Ovary (tissue), 9 donors: ENCODE data around the gene ATP7B. TPM values are rescaled to one million over a fixed set of nuclear protein-coding genes. Genes with fewer than 3 reads are reported as not detected.

Experiments
- DNase-seq, 5 donors: peaks; one replicate each; pipeline ENCODE4 v3.0.0-alpha.2; 2019 to 2020
- H3K27ac ChIP-seq, 2 donors: fragments of 200-600 bp; one replicate each; pipeline versions ENCODE4 v1.5.1 to v1.8.0; 2019 to 2022
- H3K27me3 ChIP-seq: fragments of 200-600 bp; one replicate; pipeline ENCODE4 v1.8.0; 2022
- H3K36me3 ChIP-seq: fragments of 200-600 bp; sonication (generic); one replicate; pipeline ENCODE4 v1.5.1; 2019
- H3K4me1 ChIP-seq: one replicate; pipeline ENCODE4 v1.8.1; 2013; ENCODE audit warnings: mild to moderate bottlenecking, moderate library complexity; ENCODE audit not compliant: insufficient read depth
- H3K4me3 ChIP-seq: fragments of 200-600 bp; sonication (generic); one replicate; pipeline ENCODE4 v1.5.1; 2017
- H3K9me3 ChIP-seq, 2 donors: fragments of 200-600 bp in 1 of 2; sonication (generic) in 1 of 2; one replicate each; pipeline versions ENCODE4 v1.5.1 to v1.8.1; 2013 to 2019; ENCODE audit warnings: mild to moderate bottlenecking in 1 of 2, moderate library complexity in 1 of 2
- CTCF ChIP-seq, 3 donors: fragments of 450-650 bp in 2 of 3; fragments of 200-600 bp in 1 of 3; IDR thresholded peaks; one replicate each; pipeline versions ENCODE4 v1.5.1 to v1.8.0; 2016 to 2022; ENCODE audit warnings: antibody characterized with exemption in 3 of 3, mild to moderate bottlenecking in 1 of 3
- EP300 ChIP-seq: sonication (generic); formaldehyde crosslinking; IDR thresholded peaks from one replicate; pipeline ENCODE4 v1.6.1; 2017; ENCODE audit warnings: antibody characterized with exemption
- POLR2A ChIP-seq: fragments of 450-650 bp; IDR thresholded peaks from one replicate; pipeline ENCODE4 v1.6.1; 2017; ENCODE audit warnings: antibody characterized with exemption, mild to moderate bottlenecking, moderate library complexity
- WGBS, 3 donors: extraction: QIAGEN DNeasy Blood & Tissue Kit in 1 of 3; methylation state at CpG; one replicate each; pipeline versions ENCODE4 v1.1.5 to v1.1.7; 2013 to 2017; 5-methylcytosine and 5-hydroxymethylcytosine counted together
- intact Hi-C, 4 donors: fragments of 100-400 bp; cut with DNase I; formaldehyde crosslinking; loops; one replicate each; pipeline versions ENCODE4 v1.11.0 to v1.15.1; 2022 to 2023
- polyA plus RNA-seq, 2 donors: library from polyadenylated mRNA; stranded (reverse); fragments of 200-250 nt in 1 of 2; fragments of 350-450 nt in 1 of 2; fragmentation: Illumina TruSeq in 1 of 2; extraction: RNeasy Lipid Tissue Mini Kit (QIAGEN cat#74804) in 1 of 2; gene quantifications; one replicate each; pipeline ENCODE4 v1.2.3, GENCODE V29; 2013 to 2014
- total RNA-seq, 7 donors: library from RNA; depleted of rRNA in 2 of 7; stranded (reverse); fragments of >200 nt in 2 of 7; fragmentation: NEBNext Ultra II Directional in 3 of 7; extraction: Animal tissue kit (Norgen Biotek cat#: 25700) in 3 of 7; gene quantifications; one replicate each; pipeline versions ENCODE4 v1.1.0 to v1.2.4, GENCODE V29; 2016 to 2023
- donor health status: DM: no; HTN: no; CAD: no; lungs with moderate emphysema.
- donor health status: DM: no; HTN: no; CAD: no.
- donor health status: Bipolar disorder and iron deficiency.
- donor health status: DM: yes; HTN: yes; CAD: no.
- donor health status: DM: no; HTN: no; CAD: no.
- donor health status: DM: yes; HTN: yes; CAD: no.

ATP7B gene
- total and polyA plus RNA-seq, 9 donors: 2.9 to 7.3 (median 5.1) TPM

DNA sequence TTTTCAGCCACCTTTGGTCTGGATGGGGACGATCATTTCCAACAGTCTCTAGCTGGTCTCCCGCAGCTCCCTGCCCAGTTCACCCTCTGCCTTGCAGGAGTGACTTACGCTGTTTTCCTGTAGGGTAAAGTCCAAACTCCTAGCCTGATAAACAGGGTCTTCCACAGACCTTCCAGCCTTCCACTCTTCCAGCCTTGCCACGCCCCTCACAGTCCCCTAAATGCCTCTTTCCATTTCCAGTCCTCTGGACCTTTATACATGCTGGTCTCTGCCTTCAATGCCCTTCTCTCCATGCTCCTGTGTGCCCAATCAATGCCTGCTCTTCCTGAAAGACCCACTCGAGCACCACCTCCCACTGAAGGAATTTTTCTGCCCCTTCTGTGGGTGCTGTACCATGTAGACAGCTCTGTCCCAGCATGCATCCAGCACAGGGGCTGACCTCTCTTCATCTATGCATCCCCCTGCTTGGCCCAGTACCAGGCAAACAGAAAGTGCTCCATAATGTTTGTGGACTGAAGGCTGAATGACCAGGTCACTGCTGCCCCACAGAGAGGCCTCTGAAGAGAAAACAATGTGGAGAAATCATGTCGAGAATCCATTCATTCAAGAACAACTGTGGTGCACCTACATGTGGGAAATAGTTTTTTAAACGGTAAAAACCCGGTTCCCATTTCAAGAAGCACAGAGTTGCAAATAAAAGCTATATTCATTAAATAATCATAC lies 4.6 kb downstream of the ATP7B start:
- intact Hi-C loops: loop anchor here in 1 of 4 donors (10.0 kb wide), 1 partner anchor 118 kb away; the partner anchor contains the start of gene NEK5
- H3K4me1 ChIP-seq: peaks cover 5% of the 10 kb centered on the region
- WGBS, 3 donors: 87 to 89% (median 89%) methylated on average over 8 of the region's 8 CpGs
- H3K36me3 ChIP-seq: no peaks in the 10 kb centered on the region
- no peak for DNase-seq
- TF ChIP-seq POLR2A (no peak), CTCF (IDR thresholded peaks at IDR 0.05) (no peak), EP300 (no peak)
- no peak overlapping the region for H3K4me3 ChIP-seq
- no peaks in the 10 kb centered on the region for H3K9me3 ChIP-seq
- no peak overlapping the region for H3K27ac ChIP-seq
- no peaks in the 10 kb centered on the region for H3K27me3 ChIP-seq

GRCh38 chr13:52005841-52006522 lies 5.3 kb downstream of the ATP7B start:
- no peaks in the 10 kb centered on the region for H3K27me3 ChIP-seq
- TF ChIP-seq POLR2A (no peak), EP300 (no peak), CTCF (IDR thresholded peaks at IDR 0.05) (no peak)
- no peaks in the 10 kb centered on the region for H3K9me3 ChIP-seq
- H3K4me3 ChIP-seq: no peak overlapping the region
- no peak overlapping the region for H3K27ac ChIP-seq
- intact Hi-C loops: loop anchor here in 1 of 4 donors (10.0 kb wide), 1 partner anchor 119 kb away; the partner anchor contains the start of gene NEK5
- peaks cover 4% of the 10 kb centered on the region for H3K4me1 ChIP-seq
- no peak for DNase-seq
- 91 to 92% (median 92%) methylated on average over 13 of the region's 13 CpGs for WGBS, 3 donors
- no peaks in the 10 kb centered on the region for H3K36me3 ChIP-seq

DNA sequence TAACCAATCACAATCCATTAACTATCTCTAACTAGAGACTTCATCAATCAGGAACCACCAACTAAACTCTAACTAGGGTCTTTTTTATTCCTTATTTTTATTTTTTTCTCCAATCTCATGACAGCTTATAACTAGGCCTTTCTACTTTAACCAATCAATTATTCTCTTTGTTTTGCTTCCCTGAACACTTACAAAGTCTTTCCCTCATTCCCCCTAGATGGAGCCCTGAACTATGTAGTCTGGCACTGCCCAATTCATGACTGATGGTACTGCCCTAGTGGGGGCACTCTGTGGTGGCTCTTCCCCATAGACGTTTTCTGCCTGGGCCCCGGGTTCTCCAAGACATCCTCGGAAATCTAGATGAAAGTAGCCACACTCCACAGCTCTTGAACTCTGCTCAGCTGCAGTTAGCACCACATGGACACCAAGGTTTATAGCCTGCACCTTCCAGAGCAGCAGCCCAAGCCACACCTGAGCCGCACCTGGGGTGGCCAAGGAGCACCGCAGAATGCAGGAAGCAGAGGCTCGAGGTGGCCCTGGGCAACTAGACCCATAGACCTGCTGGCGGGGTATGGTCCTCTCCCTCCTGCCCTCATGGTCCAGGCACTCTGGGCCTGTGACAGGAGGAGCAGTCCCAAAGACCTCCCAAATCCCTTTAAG lies 6.6 kb downstream of the ATP7B start:
- Histone ChIP-seq H3K36me3 (no peaks in the 10 kb centered on the region), H3K27ac (no peak overlapping the region), H3K9me3 (no peaks in the 10 kb centered on the region), H3K4me1 (no peaks in the 10 kb centered on the region), H3K4me3 (no peak overlapping the region), H3K27me3 (no peaks in the 10 kb centered on the region)
- intact Hi-C loops: loop anchor here in 1 of 4 donors (10.0 kb wide), 1 partner anchor 120 kb away; the partner anchor contains the start of gene NEK5
- 84 to 94% (median 91%) methylated on average over 7 of the region's 7 CpGs for whole genome bisulfite sequencing, 3 donors
- no peak for DNase-seq
- no peak for TF ChIP-seq POLR2A
- no peak for TF ChIP-seq CTCF (IDR thresholded peaks at IDR 0.05)
- TF ChIP-seq EP300: no peak

DNA sequence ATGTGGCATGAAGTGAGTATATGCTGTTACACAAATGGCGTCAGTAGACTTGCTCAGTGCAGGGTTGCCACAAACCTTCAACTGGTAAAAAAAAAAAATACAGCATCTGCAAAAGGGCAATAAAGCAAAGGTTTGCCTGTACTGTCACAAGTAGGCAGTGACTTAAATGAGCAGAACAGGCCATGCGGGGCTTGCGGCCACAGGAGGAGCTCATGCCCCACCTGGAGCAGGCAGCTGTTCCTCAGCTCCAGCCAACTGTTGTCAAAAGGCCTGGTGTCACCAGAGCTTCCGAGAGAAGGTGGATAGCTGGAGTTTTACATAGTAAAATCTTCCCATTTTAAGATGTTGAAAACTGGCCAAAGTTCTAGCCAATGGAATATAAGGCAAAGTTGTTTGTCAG lies 7.7 kb downstream of the ATP7B start:
- WGBS, 3 donors: 84 to 91% (median 91%) methylated on average over 4 of the region's 4 CpGs
- no peak for DNase-seq
- TF ChIP-seq POLR2A: no peak
- no peak for TF ChIP-seq EP300
- TF ChIP-seq CTCF (IDR thresholded peaks at IDR 0.05): no peak
- Histone ChIP-seq H3K4me1 (no peaks in the 10 kb centered on the region), H3K36me3 (no peaks in the 10 kb centered on the region), H3K9me3 (no peaks in the 10 kb centered on the region), H3K4me3 (no peak overlapping the region), H3K27ac (no peak overlapping the region), H3K27me3 (no peaks in the 10 kb centered on the region)
- intact Hi-C loops: loop anchor here in 1 of 4 donors (10.0 kb wide), 1 partner anchor 121 kb away; the partner anchor contains the start of gene NEK5
